ENCODE measurements around the gene USP12.
"Not testable (repeated sequence)": the region's sequence is repeated elsewhere in the genome, so short reads cannot be mapped to it uniquely, and the experiment has no call there.

Gene USP12

GRCh38 chr13:27147530-27148170, 24.0 kb downstream of the USP12 start:
- DNase-seq = no peak

DNA sequence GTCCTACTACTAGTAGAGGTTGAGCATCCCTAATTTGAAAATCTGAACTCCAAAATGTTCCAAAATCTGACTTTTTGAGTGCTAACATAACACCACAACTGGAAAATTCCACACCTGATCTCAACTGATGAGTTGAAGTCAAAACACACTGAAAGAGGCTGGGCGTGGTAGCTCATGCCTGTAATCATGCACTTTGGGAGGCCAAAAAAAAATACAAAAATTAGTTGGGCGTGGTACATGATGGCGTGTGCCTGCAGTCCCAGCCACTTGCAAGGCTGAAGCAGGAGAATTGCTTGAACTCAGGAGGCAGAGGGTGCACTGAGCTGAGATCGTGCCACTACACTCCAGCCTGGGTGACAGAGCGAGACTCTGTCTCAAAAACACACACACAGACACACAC, 29.9 kb downstream of the USP12 start:
- DNase-seq = no peak

DNA sequence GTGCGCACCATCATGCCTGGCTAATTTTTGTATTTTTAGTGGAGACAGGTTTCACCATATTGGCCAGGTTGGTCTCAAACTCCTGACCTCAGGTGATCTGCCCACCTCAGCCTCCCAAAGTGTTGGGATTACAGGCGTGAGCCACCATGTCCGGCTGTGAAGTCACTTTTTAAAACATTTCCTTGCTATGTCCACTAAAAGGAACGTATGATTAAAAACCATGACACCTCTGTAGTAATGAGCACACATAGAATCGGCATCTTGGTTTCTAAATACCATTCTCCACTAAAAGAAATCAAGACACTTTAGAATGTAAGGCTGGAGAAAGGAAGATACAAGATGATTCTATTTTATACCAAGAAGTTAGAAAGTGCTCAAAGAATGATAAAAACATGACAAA, 30.5 kb downstream of the USP12 start:
- DNase-seq = not testable (repeated sequence)

GRCh38 chr13:27140060-27140459, 31.6 kb downstream of the USP12 start:
- no peak for DNase-seq

- DNase-seq = no peak
These were observed 32.0 kb downstream of the USP12 start for GRCh38 chr13:27139565-27139964.

GRCh38 chr13:27138457-27139093, 33.0 kb downstream of the USP12 start:
- no peak for DNase-seq

GRCh38 chr13:27137759-27138158, 33.9 kb downstream of the USP12 start:
- DNase-seq = no peak

GRCh38 chr13:27135023-27135422, 36.6 kb downstream of the USP12 start:
- DNase-seq = no peak

- no peak for DNase-seq
These were observed 37.7 kb downstream of the USP12 start for GRCh38 chr13:27133889-27134288.

- no peak for DNase-seq
These were observed 39.1 kb downstream of the USP12 start for GRCh38 chr13:27132538-27132937.

- no peak for DNase-seq
These were observed 39.7 kb downstream of the USP12 start for GRCh38 chr13:27131906-27132305.

GRCh38 chr13:27130979-27131623, 40.5 kb downstream of the USP12 start:
- DNase-seq = peak; percentile 58

- no peak for DNase-seq
These were observed 41.2 kb downstream of the USP12 start for GRCh38 chr13:27130223-27130978.

GRCh38 chr13:27128825-27129627, 42.6 kb downstream of the USP12 start:
- DNase-seq = no peak

DNA sequence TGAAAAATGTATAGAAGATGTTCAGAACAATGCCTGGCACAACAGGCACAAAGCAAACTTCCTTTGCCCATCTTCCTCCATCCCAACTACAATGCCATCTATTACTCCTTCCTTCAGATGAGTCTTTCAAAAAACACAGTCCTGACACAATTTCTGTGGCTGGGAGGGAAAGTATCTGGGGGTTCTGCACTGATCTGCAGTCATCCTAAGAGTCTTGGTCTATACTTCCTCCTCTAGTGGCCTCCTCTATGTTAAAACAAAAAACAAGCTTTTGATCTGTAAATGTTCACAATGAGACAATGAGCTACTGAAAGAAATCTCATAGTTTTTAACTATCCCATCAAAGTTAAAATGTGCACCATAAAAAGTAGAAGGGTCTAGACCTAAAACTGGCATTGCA, 44.8 kb downstream of the USP12 start:
- DNase-seq = no peak

- DNase-seq = no peak
These were observed 46.0 kb downstream of the USP12 start for GRCh38 chr13:27125357-27126282.

DNA sequence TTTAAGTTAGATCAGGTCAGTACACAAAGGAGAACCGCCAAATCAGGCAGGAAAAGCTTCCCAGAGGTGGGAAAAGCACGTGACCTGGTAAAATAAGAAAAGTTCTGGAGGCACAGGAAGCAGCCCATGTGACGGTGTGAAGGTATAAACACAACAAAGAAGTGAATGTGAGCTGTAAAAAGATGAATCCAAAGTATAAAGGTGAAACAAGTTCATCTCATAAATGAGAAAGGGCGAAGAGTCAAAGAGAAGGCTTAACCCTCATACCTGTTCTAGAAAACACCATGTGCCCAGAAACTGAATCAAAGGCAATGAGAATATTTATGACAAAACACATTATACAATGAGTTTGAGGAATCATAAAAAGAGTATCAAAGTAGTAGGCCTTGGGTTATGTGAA, 47.0 kb downstream of the USP12 start:
- DNase-seq = no peak

DNA sequence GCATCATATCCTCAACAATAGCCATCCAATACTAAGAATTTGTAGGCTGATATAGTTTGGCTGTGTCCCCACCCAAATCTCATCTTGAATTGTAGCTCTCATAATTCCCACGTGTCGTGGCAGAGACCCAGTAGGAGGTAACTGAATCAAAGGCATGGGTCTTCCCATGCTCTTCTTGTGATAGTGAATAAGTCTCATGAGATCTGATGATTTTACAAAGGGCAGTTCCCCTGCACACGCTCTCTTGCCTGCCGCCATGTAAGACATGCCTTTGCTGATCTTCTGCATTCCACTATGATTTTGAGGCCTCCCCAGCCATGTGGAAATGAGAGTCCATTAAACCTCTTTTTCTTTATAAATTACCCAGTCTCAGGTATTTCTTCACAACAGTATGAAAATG, 48.2 kb downstream of the USP12 start:
- not testable (repeated sequence) for DNase-seq

DNA sequence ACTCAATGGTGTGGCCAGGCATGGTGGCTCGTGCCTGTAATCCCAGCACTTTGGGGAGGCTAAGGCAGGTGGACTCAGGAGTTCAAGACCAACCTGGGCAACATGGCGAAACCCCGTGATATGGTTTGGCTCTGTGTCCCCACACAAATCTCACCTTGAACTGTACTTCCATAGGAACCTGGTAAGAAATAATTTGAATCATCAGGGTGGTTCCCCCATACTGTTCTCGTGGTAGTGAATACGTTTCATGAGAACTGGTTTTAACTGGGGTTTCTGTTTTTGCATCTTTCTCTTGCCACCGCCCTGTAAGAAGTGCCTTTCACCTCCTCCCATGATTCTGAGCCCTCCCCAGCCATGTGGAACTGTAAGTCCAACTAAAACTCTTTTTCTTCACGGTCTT, 49.6 kb downstream of the USP12 start:
- no peak for DNase-seq

DNA sequence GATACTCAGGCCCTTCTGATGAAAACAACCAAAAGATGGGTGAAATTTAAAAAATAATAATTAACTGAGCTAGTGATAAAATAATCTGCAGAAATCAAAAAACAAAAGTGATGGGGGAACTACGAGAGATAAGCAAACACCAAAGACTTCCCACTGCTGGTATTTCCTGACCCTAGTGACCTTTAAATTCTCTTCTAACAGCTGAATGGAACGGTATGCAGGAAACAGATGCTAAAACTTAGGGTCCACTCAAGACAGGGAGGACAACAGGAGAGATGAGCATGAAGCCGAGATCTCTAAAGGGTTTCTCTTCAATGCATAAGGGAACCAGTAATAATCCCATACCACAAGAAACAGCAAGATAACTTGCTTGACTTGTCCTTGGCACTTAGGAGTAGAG, 50.8 kb downstream of the USP12 start:
- DNase-seq = no peak

- DNase-seq = no peak
These were observed 51.6 kb downstream of the USP12 start for GRCh38 chr13:27120011-27120410.
